ENCODE results near the gene CCDC85B.

GRCh38 chr11:65867284-65868071 is 23.0 kb upstream of the CCDC85B start:
- no peak for TF ChIP-seq YY1 (IDR thresholded peaks at IDR 0.05; ENCODE audit: insufficient read depth, insufficient read length)
- no peak for TF ChIP-seq ZNF274 (IDR thresholded peaks at IDR 0.05; ENCODE audit: low read depth, low read length)
- TF ChIP-seq SUZ12 (IDR thresholded peaks at IDR 0.05; ENCODE audit: extremely low read depth, insufficient read depth, insufficient read length), result no peak
